ENCODE measurements around the gene OSBP. TPM values are rescaled to one million over a fixed set of nuclear protein-coding genes. Genes with fewer than 3 reads are reported as not detected.
"Not testable (repeated sequence)": the region's sequence is repeated elsewhere in the genome, so short reads cannot be mapped to it uniquely, and the experiment has no call there.

Gene OSBP
- total RNA-seq, 2 experiments from 2014 or later, result 35.0 to 36.4 TPM

DNA sequence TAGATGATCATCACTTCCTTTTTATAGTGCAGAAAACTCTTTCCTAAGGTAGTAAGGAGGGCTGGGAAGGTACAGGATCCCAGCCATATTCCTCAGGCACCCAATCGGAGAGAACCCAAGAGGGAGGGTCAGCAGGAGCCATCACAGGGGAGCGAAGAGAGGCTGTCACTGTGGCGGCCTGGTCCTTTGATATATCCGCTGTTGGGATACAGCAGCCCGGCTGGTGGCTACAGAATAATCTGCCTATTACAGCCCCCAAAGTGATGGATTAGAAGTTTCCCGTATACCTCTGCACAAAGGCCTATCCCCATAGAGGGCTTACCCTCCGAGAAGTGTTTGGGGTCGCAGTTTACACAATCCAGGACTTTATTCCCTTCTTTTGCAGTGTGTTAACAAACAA is 55.7 kb downstream of the OSBP start:
- ChIA-PET POLR2A (interaction anchor here (1.7 kb wide), 1 partner anchor 109 kb away, joined by 5 read pairs; the partner anchor contains the start of gene PATL1), CTCF (interaction anchor here (0.8 to 2.1 kb wide), 3 partner anchors 10 to 23 kb away, joined by 3 to 6 read pairs (median 3); no protein-coding TSS in a partner anchor)

DNA sequence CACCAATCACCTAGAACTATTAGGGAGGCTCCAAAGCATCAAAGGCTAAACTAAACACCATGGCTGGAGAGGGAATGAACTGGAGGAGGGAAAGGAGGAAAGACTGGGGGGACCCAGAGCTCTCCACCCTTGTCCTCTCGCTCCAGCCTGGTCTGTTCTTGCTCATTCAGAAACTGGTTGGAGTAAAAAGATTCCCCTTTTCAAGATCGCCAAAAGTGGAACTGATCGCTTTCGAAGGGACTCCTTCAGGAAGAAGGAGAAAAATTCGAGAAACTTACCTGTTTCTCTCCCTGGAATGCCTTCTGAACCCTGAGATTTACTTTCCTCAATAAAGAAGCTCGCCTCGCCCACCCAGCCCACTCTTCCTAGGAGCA is 57.3 kb downstream of the OSBP start:
- POLR2A ChIA-PET, result no interaction called here
- CTCF ChIA-PET, result interaction anchor here (2.1 kb wide), 1 partner anchor 21 kb away, joined by 6 read pairs; no protein-coding TSS in a partner anchor

GRCh38 chr11:59556917-59557348 is 58.6 kb downstream of the OSBP start:
- CTCF ChIA-PET, result interaction anchor here (1.6 kb wide), 1 partner anchor 9 kb away, joined by 4 read pairs; no protein-coding TSS in a partner anchor
- POLR2A ChIA-PET, result interaction anchor here (1.2 to 1.3 kb wide), 2 partner anchors 9 to 198 kb away, joined by 3 to 7 read pairs; partner anchors contain the start of gene STX3

DNA sequence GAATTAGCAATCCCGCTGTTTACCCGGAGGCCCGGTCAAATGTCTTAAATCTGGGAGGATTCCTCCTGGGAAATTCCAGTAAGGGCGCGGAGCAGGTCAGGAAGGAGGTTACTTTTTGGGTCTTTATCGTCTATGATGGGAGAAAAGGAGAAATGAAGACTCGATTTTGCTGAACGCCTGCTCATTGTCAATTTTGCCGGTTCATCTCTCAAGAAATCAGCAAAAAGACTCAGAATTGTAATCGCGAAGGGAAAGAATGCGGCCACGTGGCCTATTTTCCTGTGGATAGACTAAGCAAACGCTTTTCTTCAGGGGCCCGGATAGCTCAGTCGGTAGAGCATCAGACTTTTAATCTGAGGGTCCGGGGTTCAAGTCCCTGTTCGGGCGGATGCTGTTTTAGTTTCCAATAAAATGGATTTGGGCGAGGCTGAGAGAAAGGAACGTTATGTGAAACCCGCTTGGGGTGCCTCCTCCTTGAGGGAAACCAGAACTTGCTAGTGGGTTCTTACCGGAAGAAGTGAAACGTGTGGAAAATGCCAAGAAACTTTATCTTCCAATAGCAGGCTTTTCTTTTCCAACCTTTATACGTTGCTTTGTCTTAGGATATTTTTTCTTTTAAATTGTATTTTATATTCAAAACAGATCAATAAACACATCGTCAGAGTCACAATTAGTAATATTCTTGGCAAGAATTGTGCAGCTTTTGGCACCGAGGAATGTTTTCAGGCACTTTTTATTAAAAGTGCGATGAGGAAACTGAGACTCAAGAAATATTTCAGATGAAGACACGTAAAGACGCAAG is 59.3 kb downstream of the OSBP start:
- ChIA-PET POLR2A (interaction anchor here (0.6 to 1.3 kb wide), 4 partner anchors 9 to 199 kb away, joined by 3 to 7 read pairs (median 4); partner anchors contain the start of gene STX3), CTCF (interaction anchor here (1.6 kb wide), 1 partner anchor 10 kb away, joined by 4 read pairs; no protein-coding TSS in a partner anchor)

DNA sequence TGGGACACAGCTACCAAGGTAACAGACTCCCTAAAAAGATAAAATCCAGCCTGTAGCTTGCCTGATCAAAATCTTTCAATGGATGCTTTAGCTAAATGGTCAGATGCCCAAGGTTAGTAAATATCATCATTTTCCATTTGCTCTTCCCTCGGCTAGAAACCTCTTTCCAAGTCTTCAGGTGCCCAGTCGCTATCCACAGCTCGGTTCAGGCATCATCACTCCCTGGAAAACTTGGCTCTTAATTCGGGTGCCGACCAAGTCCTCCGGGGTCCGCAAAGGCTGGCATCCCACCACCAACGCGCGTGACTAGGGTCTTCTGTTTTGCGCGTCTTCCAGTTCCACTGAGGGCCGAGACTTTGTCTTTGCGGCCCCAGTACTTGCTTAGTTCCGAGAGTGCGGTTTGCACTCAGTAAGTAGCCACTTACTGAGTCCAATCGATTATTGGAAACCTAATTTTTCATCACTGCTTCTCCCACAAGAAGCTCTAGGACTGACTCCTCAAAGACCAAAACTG is 59.9 kb downstream of the OSBP start:
- CTCF ChIA-PET, result interaction anchor here (1.6 kb wide), 1 partner anchor 11 kb away, joined by 4 read pairs; no protein-coding TSS in a partner anchor
- POLR2A ChIA-PET, result interaction anchor here (0.6 to 0.7 kb wide), 2 partner anchors 11 to 18 kb away, joined by 3 to 5 read pairs; no protein-coding TSS in a partner anchor

- POLR2A ChIA-PET, result no interaction called here
- CTCF ChIA-PET, result no interaction called here
Measured at GRCh38 chr11:59553323-59553722, 62.3 kb downstream of the OSBP start.

GRCh38 chr11:59552844-59553243 is 62.7 kb downstream of the OSBP start:
- CTCF ChIA-PET, result interaction anchor here (1.6 kb wide), 1 partner anchor 16 kb away, joined by 8 read pairs; no protein-coding TSS in a partner anchor
- POLR2A ChIA-PET, result no interaction called here

DNA sequence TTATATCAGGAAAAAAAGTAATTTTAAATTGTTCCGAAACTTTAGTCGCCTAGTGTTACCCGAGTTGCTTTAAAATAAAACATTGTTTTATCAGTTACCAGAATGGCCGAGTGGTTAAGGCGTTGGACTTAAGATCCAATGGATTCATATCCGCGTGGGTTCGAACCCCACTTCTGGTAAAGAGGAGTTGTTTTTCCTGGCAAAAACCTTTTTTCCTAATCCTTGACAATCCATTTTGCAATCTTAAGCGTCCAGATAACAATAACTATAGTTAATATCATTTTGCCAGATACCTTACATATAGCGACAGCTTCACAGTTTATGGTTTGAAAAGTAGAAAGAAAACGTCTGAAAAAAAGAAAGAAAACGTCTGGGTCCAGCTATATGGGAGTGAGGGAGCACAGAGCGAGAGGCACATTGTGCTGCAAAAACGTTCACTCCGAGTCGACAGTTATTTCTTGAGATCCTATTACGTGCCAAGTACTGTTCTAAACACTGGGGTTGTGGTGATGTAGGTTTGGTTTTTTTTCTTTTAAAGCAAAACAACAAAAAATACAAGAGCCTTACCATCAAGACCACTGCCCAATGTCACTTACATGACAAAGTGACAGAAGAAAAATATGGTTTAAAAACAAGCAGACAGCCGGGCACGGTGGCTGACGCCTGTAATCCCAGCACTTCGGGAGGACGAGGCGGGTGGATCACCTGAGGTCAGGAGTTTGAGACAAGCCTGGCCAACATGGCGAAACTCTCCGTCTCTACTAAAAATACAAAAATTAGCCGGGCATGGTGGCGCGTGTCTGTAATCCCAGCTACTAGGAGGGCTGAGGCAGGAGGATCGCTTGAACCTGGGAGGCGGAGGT is 63.7 kb downstream of the OSBP start:
- CTCF ChIA-PET, result interaction anchor here (1.6 kb wide), 1 partner anchor 15 kb away, joined by 8 read pairs; no protein-coding TSS in a partner anchor
- POLR2A ChIA-PET, result no interaction called here

DNA sequence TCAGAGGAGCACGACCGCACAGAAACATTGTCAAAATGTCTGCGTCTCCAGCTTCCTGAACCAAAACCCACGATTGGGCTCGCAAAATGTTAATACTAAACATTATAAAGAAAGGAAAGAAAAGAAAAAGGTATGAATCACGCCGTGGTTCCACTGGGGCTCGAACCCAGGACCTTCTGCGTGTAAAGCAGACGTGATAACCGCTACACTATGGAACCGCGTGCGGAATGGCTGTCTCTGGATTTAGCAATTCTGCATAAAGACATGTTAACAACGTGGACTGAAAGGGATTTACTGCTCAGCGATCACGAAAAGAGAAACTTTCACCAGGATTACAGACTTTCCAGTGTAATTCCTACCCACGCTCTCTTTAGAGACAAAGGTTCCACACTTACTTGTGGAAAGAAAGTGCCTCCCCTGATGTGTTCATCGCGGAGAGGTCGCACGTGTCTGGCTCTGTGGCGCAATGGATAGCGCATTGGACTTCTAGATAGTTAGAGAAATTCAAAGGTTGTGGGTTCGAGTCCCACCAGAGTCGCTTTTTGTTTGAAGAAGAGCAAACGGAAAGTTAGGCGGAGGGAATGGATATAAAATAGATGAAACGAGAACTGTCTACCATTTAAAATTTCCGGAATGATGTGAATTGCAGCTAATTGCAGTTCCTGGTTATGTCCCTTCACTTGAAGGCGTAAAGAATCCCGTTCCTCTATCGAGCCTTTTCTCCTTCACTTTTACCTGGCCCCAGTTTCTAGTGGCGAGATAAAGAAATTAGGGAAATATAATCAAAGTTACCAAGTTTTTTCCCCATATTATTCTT is 64.5 kb downstream of the OSBP start:
- CTCF ChIA-PET, result interaction anchor here (1.0 to 2.4 kb wide), 3 partner anchors 13 to 15 kb away, joined by 5 to 14 read pairs (median 8); no protein-coding TSS in a partner anchor
- POLR2A ChIA-PET, result no interaction called here

DNA sequence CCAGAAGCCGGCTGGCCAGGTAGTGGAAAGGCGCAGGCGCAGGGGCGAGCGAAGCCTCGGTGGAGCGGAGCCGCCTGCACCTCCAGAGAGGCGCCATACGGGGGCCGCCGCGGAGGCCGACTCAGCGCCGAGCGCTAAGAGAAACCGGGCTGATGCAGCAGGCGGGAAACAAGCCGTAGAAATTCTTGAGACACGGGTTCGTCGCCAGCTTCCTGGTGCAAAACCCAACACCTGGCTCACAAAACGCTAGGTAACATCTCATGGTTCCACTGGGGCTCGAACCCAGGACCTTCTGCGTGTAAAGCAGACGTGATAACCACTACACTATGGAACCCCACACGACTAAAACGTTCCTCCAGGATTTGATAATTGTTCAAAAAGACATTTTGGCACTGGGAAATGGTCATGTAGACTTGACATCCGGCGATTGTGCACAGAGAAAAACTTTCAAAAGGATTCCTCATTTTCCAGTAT is 65.2 kb downstream of the OSBP start:
- ChIA-PET POLR2A (no interaction called here), CTCF (interaction anchor here (0.6 to 2.4 kb wide), 3 partner anchors 12 to 41 kb away, joined by 3 to 14 read pairs (median 5); no protein-coding TSS in a partner anchor)

DNA sequence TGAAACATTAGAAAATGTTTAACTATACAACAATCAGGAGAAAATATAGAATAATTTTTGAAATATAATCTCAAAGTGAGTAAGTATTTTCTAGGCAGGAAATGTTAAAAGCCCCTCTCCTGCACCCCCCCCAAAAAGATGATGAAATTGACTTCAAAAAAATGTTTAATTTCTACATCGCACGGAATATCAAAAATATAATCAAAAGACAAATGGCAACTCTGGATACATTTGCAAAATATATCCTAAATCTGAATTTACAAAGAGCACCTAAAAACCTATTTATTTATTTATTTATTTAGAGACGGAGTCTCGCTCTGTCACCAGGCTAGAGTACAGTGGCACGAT is 67.3 kb downstream of the OSBP start:
- ChIA-PET POLR2A (no interaction called here), CTCF (interaction anchor here (2.4 kb wide), 1 partner anchor 10 kb away, joined by 14 read pairs; no protein-coding TSS in a partner anchor)

DNA sequence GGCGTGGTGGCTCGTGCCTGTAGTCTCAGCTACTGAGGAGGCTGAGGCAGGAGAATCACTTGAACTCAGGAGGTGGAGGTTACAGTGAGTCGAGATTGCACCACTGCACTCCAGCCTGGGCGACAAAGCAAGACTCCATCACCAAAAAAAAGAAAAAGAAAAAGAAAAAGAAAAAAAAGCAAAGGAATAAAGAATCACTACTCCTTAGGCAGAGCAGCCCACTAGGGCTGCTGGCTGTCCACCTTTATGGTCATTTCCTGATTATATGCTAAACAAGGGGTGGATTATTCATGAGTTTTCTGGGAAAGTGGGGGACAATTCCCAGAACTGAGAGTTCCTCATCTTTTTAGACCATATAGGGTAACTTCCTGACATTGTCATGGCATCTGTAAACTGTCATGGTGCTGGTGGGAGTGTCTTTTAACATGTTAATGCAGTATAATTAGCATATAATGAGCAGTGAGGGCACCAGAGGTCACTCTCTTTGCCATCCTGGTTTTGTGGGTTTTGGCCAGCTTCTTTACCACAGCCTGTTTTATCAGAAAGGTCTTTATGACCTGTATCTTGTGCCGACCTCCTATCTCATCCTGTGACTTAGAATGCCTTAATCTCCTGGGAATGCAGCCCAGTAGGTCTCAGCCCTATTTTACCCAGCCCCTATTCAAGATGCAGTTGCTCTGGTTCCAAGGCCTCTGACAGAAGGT is 67.8 kb downstream of the OSBP start:
- ChIA-PET CTCF (interaction anchor here (1.9 kb wide), 1 partner anchor 10 kb away, joined by 10 read pairs; no protein-coding TSS in a partner anchor), POLR2A (interaction anchor here (0.6 kb wide), 1 partner anchor 129 kb away, joined by 12 read pairs; no protein-coding TSS in a partner anchor)

DNA sequence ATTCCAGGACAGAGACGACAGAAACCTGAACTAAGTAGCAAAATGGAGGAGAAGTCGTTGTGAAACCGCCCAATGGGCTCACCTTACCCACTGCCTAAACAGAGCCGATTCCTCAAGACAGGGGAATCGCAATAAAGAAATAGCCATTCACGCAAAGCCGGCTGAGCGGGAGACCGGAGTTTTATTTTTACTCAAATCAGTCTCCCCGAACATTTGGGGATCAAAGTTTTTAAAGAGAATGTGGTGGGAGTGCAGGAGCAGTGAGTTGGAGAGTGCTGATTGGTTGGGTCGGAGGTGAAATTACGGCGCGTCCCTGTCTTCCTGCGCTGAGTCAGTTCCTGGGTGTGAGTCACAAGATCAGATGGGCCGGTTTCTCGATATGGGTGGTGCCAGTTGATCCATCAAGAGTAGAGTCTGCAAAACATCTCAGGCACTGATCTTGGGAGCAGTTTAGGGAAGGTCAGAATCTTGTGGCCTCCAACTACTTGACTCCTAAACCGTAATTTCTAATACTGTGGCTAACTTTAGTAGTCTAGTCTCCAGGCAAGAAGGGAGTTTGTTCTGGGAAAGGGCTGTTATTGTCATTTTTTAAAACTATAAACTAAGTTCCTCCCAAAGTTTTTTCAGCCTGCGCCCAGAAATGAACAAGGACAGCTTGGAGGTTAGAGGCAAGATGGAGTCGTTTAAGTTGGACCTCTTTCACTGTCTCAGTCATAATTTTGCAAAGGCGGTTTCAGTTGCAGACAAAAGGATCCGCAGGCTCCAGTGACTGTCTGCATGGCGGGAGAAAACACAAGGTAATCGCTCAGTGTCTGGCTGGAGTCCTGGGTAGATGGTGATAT is 70.2 kb downstream of the OSBP start:
- POLR2A ChIA-PET, result no interaction called here
- CTCF ChIA-PET, result no interaction called here

DNA sequence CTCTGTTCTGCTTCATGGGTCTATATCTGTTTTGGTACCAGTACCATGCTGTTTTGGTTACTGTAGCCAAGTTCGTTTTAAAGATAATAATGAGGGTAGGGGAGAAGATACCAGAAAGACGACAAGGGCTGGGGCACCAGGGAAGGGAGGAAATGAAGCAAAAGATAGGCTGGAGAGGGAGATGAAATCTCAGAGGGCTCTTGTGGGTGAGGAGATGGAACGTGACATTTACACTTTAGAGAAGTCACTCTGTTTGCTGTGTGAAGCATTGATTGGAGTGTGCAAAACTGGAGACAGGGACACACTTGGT is 70.8 kb downstream of the OSBP start:
- POLR2A ChIA-PET, result no interaction called here
- CTCF ChIA-PET, result no interaction called here

DNA sequence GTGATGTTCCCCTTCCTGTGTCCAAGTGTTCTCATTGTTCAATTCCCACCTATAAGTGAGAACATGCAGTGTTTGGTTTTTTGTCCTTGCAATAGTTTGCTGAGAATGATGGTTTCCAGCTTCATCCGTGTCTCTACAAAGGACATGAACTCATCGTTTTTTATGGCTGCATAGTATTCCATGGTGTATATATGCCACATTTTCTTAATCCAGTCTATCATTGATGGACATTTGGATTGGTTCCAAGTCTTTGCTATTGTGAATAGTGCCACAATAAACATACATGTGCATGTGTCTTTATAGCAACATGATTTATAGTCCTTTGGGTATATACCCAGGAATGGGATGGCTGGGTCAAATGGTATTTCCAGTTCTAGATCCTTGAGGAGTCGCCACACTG is 71.9 kb downstream of the OSBP start:
- POLR2A ChIA-PET, CTCF ChIA-PET: not testable (repeated sequence)

DNA sequence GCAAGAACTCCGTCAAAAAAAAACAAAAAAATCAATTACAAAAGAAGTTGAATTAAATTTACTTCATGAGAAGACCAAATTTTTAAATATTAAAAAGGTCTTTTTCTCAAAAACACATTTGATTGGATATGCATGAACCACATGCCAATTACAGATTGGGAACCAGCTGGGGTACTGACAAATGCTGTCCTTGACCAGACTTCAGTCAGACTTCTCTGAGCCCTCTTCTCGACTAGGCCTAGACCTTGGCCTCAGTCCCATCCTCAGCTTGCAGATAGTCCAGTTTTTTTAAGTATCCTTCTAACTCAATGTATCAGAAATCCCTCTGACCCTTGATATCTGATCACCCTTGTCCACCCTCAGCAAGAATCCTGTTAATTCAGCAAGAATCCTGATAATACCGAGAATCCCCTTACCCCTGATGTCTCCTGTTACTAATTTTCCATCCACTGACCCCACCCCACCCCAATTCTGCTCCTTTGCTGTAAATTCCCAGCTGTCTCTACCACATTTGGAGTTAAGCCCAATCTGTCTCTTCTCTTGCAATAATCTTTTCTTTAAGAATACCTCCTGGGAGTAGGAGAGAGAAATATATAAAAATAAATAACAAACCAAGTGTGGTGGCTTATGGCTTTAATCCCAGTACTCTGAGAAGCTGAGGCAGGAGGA is 73.3 kb downstream of the OSBP start:
- CTCF ChIA-PET, result no interaction called here
- POLR2A ChIA-PET, result no interaction called here

DNA sequence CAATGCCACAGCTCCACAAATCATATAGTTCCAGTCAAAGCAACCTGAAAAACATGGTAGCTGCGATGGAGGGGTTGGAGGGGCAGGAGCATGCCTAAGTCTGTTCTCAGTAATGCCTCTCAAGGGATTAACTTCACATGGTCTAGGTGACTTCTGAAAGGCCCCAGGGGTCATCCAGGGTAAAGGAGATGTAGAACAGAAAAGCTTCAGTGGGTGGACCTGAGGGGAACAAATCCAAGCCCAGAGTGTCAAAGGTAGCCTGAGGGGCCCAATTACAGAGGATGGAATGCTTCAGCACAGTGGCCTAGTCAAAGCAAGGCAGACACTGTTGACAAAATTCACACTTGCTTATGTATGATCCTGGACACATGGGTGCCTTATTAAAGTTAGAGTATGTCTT is 80.9 kb downstream of the OSBP start:
- CTCF ChIA-PET, result interaction anchor here (1.4 kb wide), 1 partner anchor 31 kb away, joined by 3 read pairs; no protein-coding TSS in a partner anchor
- POLR2A ChIA-PET, result no interaction called here
